Right renal cortex interstitium (tissue), 3 donors: Measurements from ENCODE around the gene GLI2. TPM values are rescaled to one million over a fixed set of nuclear protein-coding genes. Genes with fewer than 3 reads are reported as not detected.

Experiments used
- DNase-seq, 3 donors: peaks; one replicate each; pipeline ENCODE4 v3.0.0-alpha.2; 2013; ENCODE audit warnings: low read depth in 3 of 3, low spot score in 2 of 3
- polyA plus RNA-seq, 3 donors: library from polyadenylated mRNA; unstranded; fragments of 120-200 nt; gene quantifications; one replicate each; pipeline ENCODE4 v1.2.1, GENCODE V29; 2013; ENCODE audit not compliant: insufficient read length in 3 of 3

GLI2 gene
- polyA plus RNA-seq, 3 donors: 8.1 to 9.3 (median 8.4) TPM

- DNase-seq: no peak
Measured at GRCh38 chr2:120750488-120751210, 15.0 kb downstream of the GLI2 start.

GRCh38 chr2:120751553-120751952 is 15.9 kb downstream of the GLI2 start:
- DNase-seq: no peak

DNA sequence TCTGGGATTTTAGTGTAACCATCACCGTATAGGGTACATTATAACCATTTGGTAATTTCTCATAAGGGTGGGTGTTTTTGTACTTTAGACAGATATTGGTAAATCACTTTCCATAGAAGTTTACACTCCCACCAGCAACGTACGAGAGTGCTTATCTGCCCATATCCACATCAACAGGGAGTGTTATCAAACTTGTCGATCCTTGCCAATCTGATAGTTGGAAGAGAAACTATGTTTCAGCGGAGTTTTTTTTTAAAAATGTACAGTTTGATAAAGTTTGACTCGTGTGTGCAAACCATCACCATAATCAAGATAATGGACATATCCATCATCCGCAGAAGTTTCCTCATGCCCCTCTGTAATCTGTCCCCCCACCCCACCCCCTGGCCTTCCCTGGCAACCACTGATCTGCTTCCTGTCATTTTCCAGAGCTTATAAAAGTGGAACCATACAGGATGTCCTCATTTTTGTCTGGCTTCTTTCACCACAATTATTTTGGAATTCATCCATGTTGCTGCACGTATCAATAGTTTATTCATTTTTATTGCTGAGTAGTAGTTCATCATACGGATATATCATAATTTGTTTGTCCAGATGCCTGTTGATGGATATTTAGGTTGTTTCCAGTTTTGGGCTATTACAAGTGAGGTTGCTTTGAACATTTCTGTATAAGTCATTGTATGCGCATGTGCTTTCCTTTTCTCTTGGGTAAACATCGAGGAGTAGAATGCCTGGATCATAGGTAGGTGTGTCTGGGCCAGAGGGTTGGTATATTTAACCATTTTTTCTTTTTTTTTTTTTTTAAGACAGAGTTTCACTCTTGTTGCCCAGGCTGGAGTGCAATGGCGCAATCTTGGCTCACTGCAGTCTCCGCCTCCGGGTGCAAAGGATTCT is 18.6 kb downstream of the GLI2 start:
- no peak for DNase-seq

DNA sequence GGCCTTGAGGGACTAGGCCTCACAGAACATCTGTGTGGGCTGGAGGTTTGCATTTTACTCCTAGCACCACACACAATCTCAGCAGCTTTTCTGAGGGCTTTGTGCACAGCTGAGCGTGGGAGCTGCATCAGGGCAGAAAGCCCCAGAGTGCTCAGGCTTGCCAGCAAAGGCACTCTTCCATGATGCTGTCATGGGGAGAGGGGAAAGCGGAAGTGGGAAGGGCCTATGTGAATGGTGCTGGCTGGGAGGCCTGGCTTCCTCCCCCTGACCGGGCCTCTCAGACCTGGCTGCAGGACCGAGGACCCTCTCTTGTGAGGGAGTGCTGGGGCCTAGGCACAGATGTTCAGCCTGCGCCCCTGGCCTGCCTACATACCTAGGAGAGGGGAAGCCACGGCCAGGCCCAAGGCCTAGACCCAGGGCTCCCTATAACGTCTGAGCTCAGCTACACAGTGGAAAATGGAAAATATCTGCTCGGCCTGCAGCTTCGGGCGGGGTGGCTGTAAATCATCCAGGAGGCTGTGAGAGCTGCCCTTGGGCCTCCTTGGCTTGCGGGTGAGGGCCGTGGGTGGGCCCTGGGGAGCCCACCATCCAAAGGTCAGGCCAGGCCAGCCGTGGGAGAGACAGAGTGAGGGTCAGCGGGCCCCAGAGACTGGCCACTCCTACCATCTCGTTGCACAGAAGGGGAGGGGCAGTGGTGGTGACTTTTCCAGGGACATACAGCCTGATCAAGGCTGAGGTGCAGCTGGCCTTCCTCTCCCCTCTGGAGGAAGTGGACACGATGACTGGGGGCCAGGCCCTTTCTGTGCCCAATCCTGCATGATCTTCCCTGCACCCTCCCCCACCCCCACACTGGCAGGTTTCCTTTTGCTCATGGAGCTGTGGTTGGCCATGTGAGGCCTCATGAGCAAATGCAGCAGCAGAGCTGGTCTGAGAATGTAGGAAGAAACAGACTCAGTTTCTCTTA is 22.8 kb downstream of the GLI2 start:
- DNase-seq: peak in 1 of 3 donors; percentile 79

GRCh38 chr2:120759543-120760331 is 24.1 kb downstream of the GLI2 start:
- DNase-seq: no peak

DNA sequence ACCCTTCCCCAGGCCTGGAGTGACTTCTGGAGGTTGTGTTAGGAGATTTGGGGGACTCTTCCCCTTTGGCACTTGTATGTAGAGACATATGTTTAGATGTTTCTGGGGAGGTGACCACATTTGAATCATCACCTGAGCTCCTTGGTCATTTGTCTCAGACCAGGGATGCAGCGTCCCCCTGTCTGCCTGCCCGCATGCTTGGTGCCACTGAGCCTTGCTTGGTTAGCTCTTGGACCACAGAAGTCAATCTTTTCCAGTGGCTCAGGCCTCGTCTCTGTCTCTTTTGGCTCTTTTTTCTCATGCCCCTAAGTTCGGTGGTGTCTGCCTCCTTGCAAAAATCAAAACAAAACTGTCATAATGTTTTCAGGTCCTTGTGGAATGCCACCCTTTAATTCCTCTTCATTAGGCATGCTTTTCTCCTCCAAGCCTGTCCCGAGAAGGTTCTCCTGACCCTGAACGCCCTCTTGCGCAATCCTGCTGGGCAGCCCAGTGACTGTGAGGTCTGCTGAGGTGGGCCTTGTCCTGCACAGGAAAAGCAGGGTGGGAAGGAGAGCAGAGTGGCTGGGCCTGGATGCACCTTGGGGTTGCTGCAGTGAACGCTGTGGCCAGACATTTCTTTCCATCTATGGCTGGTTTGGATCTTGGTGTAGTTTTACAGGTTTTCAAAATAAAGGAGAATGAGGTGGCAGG is 24.9 kb downstream of the GLI2 start:
- no peak for DNase-seq

GRCh38 chr2:120761164-120761861 is 25.6 kb downstream of the GLI2 start:
- DNase-seq: no peak

DNA sequence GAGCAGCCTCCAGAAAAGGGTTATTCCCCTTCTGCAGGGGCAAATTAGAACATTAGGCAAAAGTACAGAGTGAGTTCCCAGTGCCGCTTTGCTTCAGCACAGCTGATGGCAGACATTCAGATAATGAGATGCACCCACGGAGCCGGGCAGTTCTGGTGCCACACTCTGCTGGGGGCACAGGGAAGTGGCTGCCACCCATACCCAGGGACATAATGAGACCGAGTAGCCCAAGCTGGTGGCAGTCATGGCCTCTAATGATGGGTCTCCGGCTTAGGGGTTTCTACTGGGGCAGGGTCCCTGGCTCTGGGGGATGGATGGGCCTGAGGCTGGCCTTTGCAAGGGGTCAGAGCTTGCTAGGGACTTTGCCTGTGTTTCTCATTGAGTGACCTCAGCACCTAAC is 26.2 kb downstream of the GLI2 start:
- DNase-seq: no peak

DNA sequence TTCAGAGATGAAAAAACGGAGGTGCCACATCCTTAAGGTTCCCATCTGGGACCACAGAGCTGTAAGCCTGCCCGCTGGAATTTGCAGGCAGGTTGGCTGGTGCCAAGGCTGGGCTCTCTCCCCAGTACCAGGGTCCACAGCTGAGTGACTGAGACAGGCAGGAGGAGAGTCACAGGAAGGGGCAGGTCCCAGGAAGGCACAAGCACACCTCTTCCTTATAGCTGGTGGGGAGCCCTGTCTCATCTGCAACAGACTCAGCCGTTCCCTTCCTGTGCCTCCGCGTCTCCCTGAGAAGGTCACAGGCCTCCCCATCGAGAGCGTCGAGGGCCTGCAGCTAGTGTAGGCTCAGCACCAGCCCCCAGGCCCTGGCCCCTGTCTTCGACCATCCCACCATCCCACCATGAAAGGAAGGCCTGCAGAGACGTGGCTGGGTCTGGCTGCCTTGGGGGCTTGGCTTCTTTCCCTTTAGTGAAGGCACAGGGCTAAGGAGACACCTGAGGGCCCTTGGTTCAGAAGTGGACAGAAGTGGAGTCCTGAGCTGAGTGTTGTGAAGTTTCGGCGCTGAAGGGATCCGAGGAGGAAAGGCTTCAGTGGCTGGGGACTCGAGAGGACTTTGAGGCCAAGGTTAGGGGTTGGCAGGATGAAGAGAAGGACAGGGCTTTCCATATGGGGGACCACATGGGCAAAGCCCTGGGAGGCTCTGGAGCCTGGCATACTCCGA is 26.8 kb downstream of the GLI2 start:
- no peak for DNase-seq

GRCh38 chr2:120763508-120763907 is 27.8 kb downstream of the GLI2 start:
- no peak for DNase-seq

- DNase-seq: no peak
Measured at GRCh38 chr2:120763931-120764330, 28.3 kb downstream of the GLI2 start.

- DNase-seq: no peak
Measured at GRCh38 chr2:120764492-120764891, 28.8 kb downstream of the GLI2 start.

DNA sequence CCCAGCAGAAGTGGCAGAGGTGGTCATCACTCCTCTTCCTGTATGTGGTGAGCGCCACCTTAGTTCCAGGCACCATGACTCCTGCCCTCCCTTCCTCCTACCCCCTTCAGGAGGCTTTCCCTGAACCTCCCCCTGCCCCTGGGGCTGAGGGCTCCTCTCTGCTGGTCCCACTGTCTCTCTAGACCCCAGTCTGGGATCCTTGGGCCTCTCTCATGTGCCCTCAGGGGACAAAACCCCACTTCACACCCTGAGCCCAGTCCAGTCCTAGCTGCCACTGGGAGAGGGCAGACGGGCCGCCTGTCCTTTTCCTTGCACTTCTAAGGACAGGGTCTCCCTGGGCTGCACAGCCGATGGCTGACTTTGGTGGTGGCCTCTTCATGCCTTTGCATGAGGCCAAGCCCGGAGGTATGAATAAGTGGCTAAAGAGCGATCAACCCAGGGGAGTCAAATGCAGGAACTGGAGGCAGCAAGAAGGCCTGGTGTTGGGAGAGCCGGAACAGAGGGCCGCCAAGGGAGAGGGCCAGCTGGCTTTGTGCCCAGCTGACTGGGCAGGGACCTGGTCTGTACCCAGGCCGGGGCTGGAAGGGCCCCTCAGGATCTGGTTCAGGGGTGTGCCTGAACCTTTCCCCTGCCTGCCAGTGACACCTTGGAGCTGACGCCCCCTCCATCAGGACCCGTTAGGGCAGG is 29.5 kb downstream of the GLI2 start:
- DNase-seq: no peak

- peak; percentile 80 to 83 (median 80) for DNase-seq
Measured at GRCh38 chr2:120765678-120766469, 30.2 kb downstream of the GLI2 start.

GRCh38 chr2:120766470-120767351 is 31.0 kb downstream of the GLI2 start:
- no peak for DNase-seq
